Measurements from ENCODE around the gene ZNF609. TPM values are rescaled to one million over a fixed set of nuclear protein-coding genes. Genes with fewer than 3 reads are reported as not detected.

ZNF609 gene
- total and polyA plus RNA-seq, 2 of the 13 experiments (the other 11 are each of a cell fraction or from before 2014, with no cell fraction given) = 8.9 to 9.9 TPM

GRCh38 chr15:64532521-64533315 is 72.3 kb downstream of the ZNF609 start:
- Histone ChIP-seq H3K9ac (ENCODE audit: insufficient read depth, low read depth, low read length) (no peak overlapping the region), H3K79me2 (ENCODE audit: insufficient read depth, low read length) (peaks cover 52% of the 10 kb centered on the region), H3K27me3 (ENCODE audit: control insufficient read depth in 1 of 2, insufficient read depth in 2 of 2, low read length in 2 of 2) (no peaks in the 10 kb centered on the region), H3K36me3 (replicated peaks in 1 of 2; ENCODE audit: control insufficient read depth in 1 of 2, insufficient read depth in 2 of 2, low read length in 2 of 2) (peaks cover 0 to 1% of the 10 kb centered on the region in 2 experiments; a peak in 2 of 5 replicates), H3K9me3 (ENCODE audit: low read length) (no peaks in the 10 kb centered on the region), H3K4me3 (replicated peaks in 1 of 3; ENCODE audit: insufficient read depth in 1 of 3, low read depth in 2 of 3, low read length in 3 of 3) (no peak overlapping the region), H4K20me1 (ENCODE audit: insufficient read depth, low read length) (no peaks in the 10 kb centered on the region), H2AFZ (ENCODE audit: low read length) (no peak overlapping the region), H3K27ac (ENCODE audit: extremely low read length, insufficient read depth, low read length) (no peak overlapping the region), H3K4me1 (ENCODE audit: insufficient read depth, low read length) (peaks cover 32% of the 10 kb centered on the region), H3K4me2 (ENCODE audit: low read depth, low read length) (no peak overlapping the region)
- ChIA-PET CTCF (ENCODE audit: low intra/inter-chr PET ratio, low total read pairs) (no interaction called here), POLR2A (no interaction called here)
- intact Hi-C loops (cut with micrococcal nuclease; ENCODE audit: unreplicated experiment) (no loop called here), in situ Hi-C loops (cut with HindIII; ENCODE audit: extremely low pct_ligation_motif_present, low pct_unique_long_range_greater_than_20kb) (no loop called here)
- DNase-seq (ENCODE audit: low spot score) = no peak
- no peak for ATAC-seq
- no TSS peak for BruUV-seq (replicated peaks)
- TF ChIP-seq ZBTB46 (CRISPR knock-in tag; IDR thresholded peaks at IDR 0.05; ENCODE audit: borderline replicate concordance) (no peak), ZNF678 (CRISPR knock-in tag; IDR thresholded peaks at IDR 0.05) (no peak), CEBPB (IDR thresholded peaks at IDR 0.05; ENCODE audit: borderline replicate concordance, low read depth, low read length) (peak; percentile 39; the same call in 1 of the 2 replicates)
- WGBS (ENCODE audit: low lambda C conversion rate) = 90% methylated on average over 12 of the region's 12 CpGs
- no peak for FAIRE-seq

GRCh38 chr15:64535460-64536243 is 75.3 kb downstream of the ZNF609 start:
- Histone ChIP-seq H3K27me3 (ENCODE audit: control insufficient read depth in 1 of 2, insufficient read depth in 2 of 2, low read length in 2 of 2) (no peaks in the 10 kb centered on the region), H4K20me1 (ENCODE audit: insufficient read depth, low read length) (no peaks in the 10 kb centered on the region), H3K27ac (ENCODE audit: extremely low read length, insufficient read depth, low read length) (peak overlapping the region; percentile 48), H3K9me3 (ENCODE audit: low read length) (no peaks in the 10 kb centered on the region), H3K9ac (ENCODE audit: insufficient read depth, low read depth, low read length) (no peak overlapping the region), H3K79me2 (ENCODE audit: insufficient read depth, low read length) (peaks cover 41% of the 10 kb centered on the region), H3K4me2 (ENCODE audit: low read depth, low read length) (peak overlapping the region; percentile 38; the same call in 1 of the 2 replicates), H3K36me3 (replicated peaks in 1 of 2; ENCODE audit: control insufficient read depth in 1 of 2, insufficient read depth in 2 of 2, low read length in 2 of 2) (no peaks in the 10 kb centered on the region; a peak in 1 of 5 replicates), H3K4me1 (ENCODE audit: insufficient read depth, low read length) (peaks cover 32% of the 10 kb centered on the region), H2AFZ (ENCODE audit: low read length) (no peak overlapping the region), H3K4me3 (replicated peaks in 1 of 3; ENCODE audit: insufficient read depth in 1 of 3, low read depth in 2 of 3, low read length in 3 of 3) (no peak overlapping the region; a peak in 1 of 6 replicates)
- ATAC-seq (peak; percentile 70), DNase-seq (ENCODE audit: low spot score) (no peak), FAIRE-seq (no peak)
- WGBS (ENCODE audit: low lambda C conversion rate) = 88% methylated on average over 4 of the region's 4 CpGs
- CTCF ChIA-PET (ENCODE audit: low intra/inter-chr PET ratio, low total read pairs) = no interaction called here
- no TSS peak for BruUV-seq (replicated peaks)
- in situ Hi-C loops (cut with HindIII; ENCODE audit: extremely low pct_ligation_motif_present, low pct_unique_long_range_greater_than_20kb) (no loop called here), intact Hi-C loops (cut with micrococcal nuclease; ENCODE audit: unreplicated experiment) (no loop called here)
- TF ChIP-seq PCBP2 (optimal IDR thresholded peaks at IDR 0.05; ENCODE audit: low read depth, low read length, poor library complexity, severe bottlenecking) (no peak), ZNF326 (CRISPR knock-in tag; IDR thresholded peaks at IDR 0.05; ENCODE audit: borderline replicate concordance) (no peak), EZH2 (conservative IDR thresholded peaks at IDR 0.05; ENCODE audit: low read depth, low read length) (no peak), ZNF547 (CRISPR knock-in tag; IDR thresholded peaks at IDR 0.05) (no peak), THAP11 (CRISPR knock-in tag; IDR thresholded peaks at IDR 0.05) (no peak), CREB1 (IDR thresholded peaks at IDR 0.05) (no peak), CREB1 (CRISPR knock-in tag; IDR thresholded peaks at IDR 0.05) (no peak)
- POLR2A ChIA-PET = no interaction called here
